DOHH2 (cell line): ENCODE measurements around the gene NIM1K.

Source experiments
- H3F3A ChIP-seq: fragments of 200-600 bp; sonication (generic), shearing (Covaris generic); 2 replicates; pipeline ENCODE4 v1.6.0; 2016; ENCODE audit warnings: antibody characterized with exemption, mild to moderate bottlenecking; ENCODE audit not compliant: control insufficient read depth, insufficient read depth
- H3K27ac ChIP-seq: fragments of 200-600 bp; sonication (generic); 2 replicates; pipeline ENCODE4 v1.5.1; 2014; ENCODE audit warnings: low read depth, mild to moderate bottlenecking, low read length, moderate library complexity
- H3K27me3 ChIP-seq: fragments of 200-600 bp; sonication (generic); 2 replicates; pipeline ENCODE4 v1.6.1; 2014; ENCODE audit warnings: mild to moderate bottlenecking, low read length, mixed read lengths; ENCODE audit not compliant: control insufficient read depth
- H3K36me3 ChIP-seq: fragments of 200-600 bp; sonication (generic); 2 replicates; pipeline ENCODE4 v1.6.1; 2014; ENCODE audit warnings: mild to moderate bottlenecking, low read length, moderate library complexity, mixed read lengths; ENCODE audit not compliant: control insufficient read depth
- H3K4me1 ChIP-seq: fragments of 200-600 bp; sonication (generic); 2 replicates; pipeline ENCODE4 v1.6.1; 2014; ENCODE audit warnings: mild to moderate bottlenecking, low read length, mixed read lengths; ENCODE audit not compliant: control insufficient read depth
- H3K4me2 ChIP-seq: fragments of 200-600 bp; sonication (generic); 2 replicates; pipeline ENCODE4 v1.6.0; 2014; ENCODE audit warnings: mild to moderate bottlenecking, low read length, moderate library complexity
- H3K4me3 ChIP-seq: fragments of 200-600 bp; sonication (generic); 2 replicates; pipeline ENCODE4 v1.5.1; 2014; ENCODE audit warnings: mild to moderate bottlenecking, low read length, mixed read lengths
- H3K79me2 ChIP-seq: fragments of 200-600 bp; sonication (generic); 2 replicates; pipeline ENCODE4 v1.6.1; 2014; ENCODE audit warnings: mild to moderate bottlenecking, low read length, mixed read lengths; ENCODE audit not compliant: control insufficient read depth
- H3K9me2 ChIP-seq: fragments of 200-600 bp; sonication (generic); replicated peaks from 2 replicates; pipeline ENCODE4 v1.6.1; 2014; ENCODE audit warnings: mild to moderate bottlenecking, low read length, mixed read lengths; ENCODE audit not compliant: control insufficient read depth
- H3K9me3 ChIP-seq: fragments of 200-600 bp; sonication (generic); 2 replicates; pipeline ENCODE4 v1.6.1; 2014; ENCODE audit warnings: antibody characterized with exemption, low read length, mixed read lengths; ENCODE audit not compliant: control insufficient read depth, insufficient read depth
- H4K20me1 ChIP-seq: fragments of 200-600 bp; sonication (generic); 2 replicates; pipeline ENCODE4 v1.6.0; 2014; ENCODE audit warnings: low read depth, mild to moderate bottlenecking, antibody characterized with exemption, low read length, moderate library complexity; ENCODE audit not compliant: control insufficient read depth, insufficient read depth
- CTCF ChIP-seq: fragments of 200-600 bp; sonication (generic); IDR thresholded peaks from one replicate; pipeline ENCODE4 v1.5.1; 2014; ENCODE audit warnings: antibody characterized with exemption, mild to moderate bottlenecking, low read depth, low read length; ENCODE audit not compliant: poor library complexity, severe bottlenecking
- EZH2phosphoT487 ChIP-seq: fragments of 200-600 bp; sonication (generic); IDR thresholded peaks from 2 replicates; pipeline ENCODE4 v1.6.1; 2017; ENCODE audit warnings: borderline replicate concordance, mild to moderate bottlenecking, antibody characterized with exemption, low read length, moderate library complexity, mixed read lengths

Gene NIM1K

GRCh38 chr5:43191740-43192557, at the start of gene NIM1K:
NIM1K (plus strand) TSS chr5:43192225; CDS start chr5:43245776, 53,551 bp downstream.
- Histone ChIP-seq H3K4me2 (peak within 1 kb of the TSS; percentile 70), H4K20me1 (no peaks in the 10 kb centered on the region), H3F3A (peaks cover 5% of the 10 kb centered on the region; the same call in 1 of the 2 replicates), H3K27ac (no peak within 1 kb of the TSS), H3K36me3 (no peaks in the 10 kb centered on the region), H3K79me2 (no peaks in the 10 kb centered on the region), H3K4me1 (peaks cover 25% of the 10 kb centered on the region), H3K4me3 (peak within 1 kb of the TSS; percentile 70), H3K27me3 (peaks cover 42% of the 10 kb centered on the region), H3K9me2 (no peaks in the 10 kb centered on the region), H3K9me3 (no peaks in the 10 kb centered on the region)
- TF ChIP-seq EZH2phosphoT487 (no peak; the same call in 1 of the 2 replicates), CTCF (no peak)

- Histone ChIP-seq H3K27me3 (no peaks in the 10 kb centered on the region), H3K36me3 (peaks cover 69% of the 10 kb centered on the region), H3K9me3 (no peaks in the 10 kb centered on the region), H3K4me2 (no peak overlapping the region), H3K9me2 (no peaks in the 10 kb centered on the region), H4K20me1 (no peaks in the 10 kb centered on the region), H3K27ac (no peak overlapping the region), H3K79me2 (peaks cover 68% of the 10 kb centered on the region), H3F3A (no peaks in the 10 kb centered on the region), H3K4me1 (no peaks in the 10 kb centered on the region), H3K4me3 (no peak overlapping the region)
- TF ChIP-seq EZH2phosphoT487 = no peak
- TF ChIP-seq CTCF = no peak
Measured at GRCh38 chr5:43145071-43145470, 47.0 kb upstream of the NIM1K start.

GRCh38 chr5:43146958-43147357, 45.1 kb upstream of the NIM1K start:
- peaks cover 74% of the 10 kb centered on the region for H3K79me2 ChIP-seq
- peaks cover 67% of the 10 kb centered on the region for H3K36me3 ChIP-seq
- no peaks in the 10 kb centered on the region for H3K9me3 ChIP-seq
- no peaks in the 10 kb centered on the region for H3K4me1 ChIP-seq
- H3F3A ChIP-seq = no peaks in the 10 kb centered on the region
- no peaks in the 10 kb centered on the region for H3K27me3 ChIP-seq
- no peaks in the 10 kb centered on the region for H3K9me2 ChIP-seq
- TF ChIP-seq CTCF (no peak), EZH2phosphoT487 (no peak)
- no peak overlapping the region for H3K4me2 ChIP-seq
- H3K27ac ChIP-seq = no peak overlapping the region
- no peak overlapping the region for H3K4me3 ChIP-seq
- H4K20me1 ChIP-seq = no peaks in the 10 kb centered on the region
